HG02870 (cell line): ENCODE measurements around the gene ISL1.

Source experiments
- ATAC-seq: cut with Tn5 transposase; IDR thresholded peaks from one replicate; pipeline ENCODE4 v1.9.1; 2021; ENCODE audit warnings: mild to moderate bottlenecking, moderate library complexity; ENCODE audit not compliant: unreplicated experiment

ISL1 gene

DNA sequence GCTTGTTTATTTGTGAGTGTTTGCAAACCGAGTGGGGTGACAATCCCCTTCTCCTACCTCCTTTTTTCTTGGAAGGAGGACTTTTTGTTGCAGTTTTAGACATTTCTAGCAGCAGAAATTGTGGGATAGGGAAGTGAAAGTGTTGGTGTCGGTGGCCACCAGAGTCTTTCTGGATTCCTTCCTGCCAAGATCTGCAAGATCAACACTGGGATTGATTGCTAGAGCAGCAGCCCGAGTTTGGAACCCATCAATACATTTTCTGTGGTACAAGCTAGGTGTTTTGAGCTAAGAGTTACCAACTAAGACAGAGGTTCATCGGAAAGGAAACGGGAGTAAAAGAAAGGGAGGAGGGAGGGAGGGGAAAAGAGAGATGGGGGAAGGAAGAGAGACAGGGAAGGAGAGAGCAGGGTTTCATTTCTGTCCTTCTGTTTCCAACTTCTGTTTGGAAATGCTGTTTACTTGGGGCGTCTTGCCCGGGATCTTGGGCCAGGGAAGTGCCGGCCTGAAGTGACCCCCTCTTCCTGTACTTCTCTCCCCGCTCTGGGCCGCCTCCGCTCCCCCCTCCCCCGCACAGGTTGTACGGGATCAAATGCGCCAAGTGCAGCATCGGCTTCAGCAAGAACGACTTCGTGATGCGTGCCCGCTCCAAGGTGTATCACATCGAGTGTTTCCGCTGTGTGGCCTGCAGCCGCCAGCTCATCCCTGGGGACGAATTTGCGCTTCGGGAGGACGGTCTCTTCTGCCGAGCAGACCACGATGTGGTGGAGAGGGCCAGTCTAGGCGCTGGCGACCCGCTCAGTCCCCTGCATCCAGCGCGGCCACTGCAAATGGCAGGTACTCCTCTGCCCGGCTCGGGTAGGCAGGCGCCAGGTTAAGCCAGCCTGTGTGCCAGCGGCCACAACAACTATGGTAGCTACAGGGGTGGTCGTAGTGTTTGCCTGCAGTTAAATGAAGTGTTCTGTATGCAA is 4.0 kb downstream of the ISL1 start:
- no peak for ATAC-seq

DNA sequence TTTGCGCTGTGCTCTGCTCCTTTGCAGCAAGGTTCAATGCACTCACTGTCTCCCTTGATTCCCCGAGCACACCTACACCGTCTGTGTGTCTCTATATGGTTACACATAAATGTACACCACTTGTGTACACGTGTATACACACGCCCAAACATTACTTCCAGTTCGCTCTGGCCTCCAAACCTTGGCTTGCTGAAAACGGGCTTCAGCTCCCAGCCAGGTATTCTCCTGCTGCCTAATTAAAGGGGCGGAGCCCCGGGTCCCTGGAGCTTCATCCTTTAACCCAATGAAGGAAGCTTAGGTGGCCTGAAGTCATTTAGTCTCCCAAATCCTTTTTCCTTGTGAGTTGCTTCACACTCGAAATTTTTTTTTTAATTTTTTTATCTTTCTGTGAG is 4.6 kb downstream of the ISL1 start:
- ATAC-seq, result no peak

DNA sequence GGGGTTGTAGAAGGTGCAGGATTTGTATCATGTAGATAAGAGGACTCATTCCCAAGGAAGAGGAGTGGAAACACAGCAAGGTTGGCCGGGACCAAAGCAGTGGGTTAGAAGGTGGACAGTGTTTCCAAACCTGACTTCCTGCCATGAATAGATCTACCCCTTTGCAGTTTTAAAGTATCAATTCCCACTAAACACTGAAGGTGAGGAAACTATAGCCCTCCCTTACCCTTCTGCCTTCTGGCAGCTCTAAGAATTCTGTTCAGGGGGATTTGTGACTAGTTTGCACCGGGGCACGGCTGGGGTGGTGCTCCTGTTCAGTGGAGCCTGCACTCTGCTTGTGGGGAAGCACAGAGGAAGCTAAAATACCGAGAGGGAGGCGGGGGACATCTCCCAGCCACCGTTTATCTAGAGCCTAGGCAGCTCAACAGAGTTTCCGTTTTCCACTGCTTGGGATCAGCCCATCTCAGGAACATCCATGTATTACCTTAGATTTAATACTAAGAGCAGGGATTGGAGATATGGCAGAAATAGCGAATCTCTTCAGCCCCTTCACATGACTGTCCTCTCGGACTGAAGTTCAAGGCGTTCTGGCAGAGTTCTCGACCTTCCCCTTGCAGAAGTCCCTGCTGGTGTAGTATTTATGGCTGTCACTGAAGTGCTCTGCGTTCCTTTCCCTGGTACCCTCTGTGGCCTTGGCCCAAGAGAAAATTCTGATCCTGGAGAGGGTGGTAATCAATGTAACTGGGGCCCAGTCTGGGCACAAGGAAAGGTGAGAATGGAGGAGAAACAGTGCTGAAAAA is 5.4 kb downstream of the ISL1 start:
- ATAC-seq, result no peak

DNA sequence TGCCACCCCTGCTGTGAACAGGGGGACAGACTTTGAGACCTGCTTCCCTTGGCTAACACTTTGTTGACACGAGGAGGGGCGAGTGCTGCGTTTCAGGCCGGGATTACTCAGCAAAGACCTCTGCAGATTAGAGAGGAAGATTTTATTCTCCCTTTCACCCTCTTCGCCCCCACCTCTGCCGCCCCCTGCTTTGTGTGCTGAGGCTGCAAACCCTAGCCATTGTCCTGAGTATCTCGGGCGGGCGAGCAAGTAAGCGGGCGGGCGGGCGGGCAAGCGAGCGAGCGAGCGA is 6.0 kb downstream of the ISL1 start:
- ATAC-seq, result no peak

DNA sequence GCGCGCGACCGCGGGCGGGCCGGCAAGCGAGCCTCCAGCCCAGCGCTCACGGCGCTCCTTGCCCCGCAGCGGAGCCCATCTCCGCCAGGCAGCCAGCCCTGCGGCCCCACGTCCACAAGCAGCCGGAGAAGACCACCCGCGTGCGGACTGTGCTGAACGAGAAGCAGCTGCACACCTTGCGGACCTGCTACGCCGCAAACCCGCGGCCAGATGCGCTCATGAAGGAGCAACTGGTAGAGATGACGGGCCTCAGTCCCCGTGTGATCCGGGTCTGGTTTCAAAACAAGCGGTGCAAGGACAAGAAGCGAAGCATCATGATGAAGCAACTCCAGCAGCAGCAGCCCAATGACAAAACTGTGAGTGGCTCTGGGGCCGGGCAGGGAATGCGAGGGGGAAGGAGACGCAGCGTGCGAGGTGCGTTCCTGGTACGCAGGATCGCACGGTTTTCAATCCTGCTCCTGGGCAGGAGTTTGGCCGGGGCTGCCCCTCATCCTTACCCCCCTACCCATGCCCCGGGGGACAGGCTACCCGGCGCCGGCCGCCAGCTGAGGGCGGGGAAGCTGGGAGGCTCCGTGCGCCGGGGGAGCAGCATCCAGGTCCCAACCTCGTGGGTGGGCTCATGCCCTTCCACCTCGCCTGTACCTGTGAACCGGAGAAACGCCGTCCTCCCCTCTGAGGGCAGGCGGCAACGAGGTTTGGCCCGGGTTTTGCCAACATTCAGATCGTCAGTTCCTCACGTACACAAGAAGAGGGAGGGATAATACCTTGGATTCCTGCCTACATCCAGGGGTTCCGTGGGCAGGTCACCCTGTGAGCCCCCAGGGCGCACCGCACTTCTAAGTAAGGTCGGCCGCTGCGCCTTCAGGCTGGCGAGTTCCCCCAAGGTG is 6.6 kb downstream of the ISL1 start:
- ATAC-seq, result no peak

DNA sequence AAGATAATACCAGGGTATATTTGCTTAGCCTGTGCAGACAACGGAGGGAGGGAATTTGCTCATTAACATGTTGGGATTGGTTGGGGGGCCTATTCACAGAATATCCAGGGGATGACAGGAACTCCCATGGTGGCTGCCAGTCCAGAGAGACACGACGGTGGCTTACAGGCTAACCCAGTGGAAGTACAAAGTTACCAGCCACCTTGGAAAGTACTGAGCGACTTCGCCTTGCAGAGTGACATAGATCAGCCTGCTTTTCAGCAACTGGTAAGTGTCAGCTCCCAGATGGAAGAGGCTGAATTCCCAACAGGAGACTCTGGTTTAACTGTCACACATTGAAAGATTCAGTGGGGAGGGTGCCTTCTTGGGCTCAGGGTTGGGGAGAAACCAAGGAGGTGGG is 7.9 kb downstream of the ISL1 start:
- ATAC-seq, result no peak

DNA sequence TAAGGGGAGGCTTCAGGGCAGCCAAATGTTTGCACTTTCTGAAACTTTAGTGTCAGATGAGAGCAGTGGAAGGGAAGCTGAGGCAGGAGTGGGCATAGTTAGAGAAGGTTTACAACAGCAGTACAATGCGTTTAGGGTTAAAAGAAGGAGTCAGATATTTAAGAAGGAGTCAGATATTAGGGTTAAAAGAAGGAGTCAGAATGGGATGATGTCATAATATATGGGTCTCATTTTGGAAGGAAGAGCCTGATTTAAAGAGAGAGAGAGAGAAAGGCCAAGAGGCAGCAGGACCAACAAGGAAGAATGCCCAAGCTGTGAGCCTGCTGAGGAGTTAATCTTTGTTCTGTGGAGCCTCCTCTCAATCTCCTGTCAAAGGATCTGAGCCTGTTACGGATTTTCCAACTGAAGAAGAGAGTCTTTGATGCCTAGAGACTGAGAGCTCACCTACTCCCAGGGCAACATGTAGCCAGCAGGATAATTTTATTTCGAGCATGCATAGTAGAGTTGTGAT is 9.5 kb downstream of the ISL1 start:
- ATAC-seq, result no peak

DNA sequence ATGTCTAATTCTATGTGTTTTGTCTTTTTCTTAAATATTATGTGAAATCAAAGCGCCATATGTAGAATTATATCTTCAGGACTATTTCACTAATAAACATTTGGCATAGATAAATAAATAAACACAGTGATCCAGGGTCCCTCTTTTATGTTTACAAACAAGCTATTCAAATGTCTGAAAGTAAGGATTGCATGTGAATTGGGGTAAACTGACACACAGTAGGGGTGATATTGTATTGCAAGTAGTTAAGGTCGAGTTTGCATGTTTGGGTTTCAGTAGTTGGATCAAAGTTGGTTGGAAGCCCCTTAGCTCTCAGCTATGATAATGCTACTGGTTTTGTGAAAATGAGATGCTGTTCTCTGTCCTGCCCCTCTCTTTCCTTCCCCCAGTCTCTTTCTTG is 11.4 kb downstream of the ISL1 start:
- ATAC-seq, result no peak

DNA sequence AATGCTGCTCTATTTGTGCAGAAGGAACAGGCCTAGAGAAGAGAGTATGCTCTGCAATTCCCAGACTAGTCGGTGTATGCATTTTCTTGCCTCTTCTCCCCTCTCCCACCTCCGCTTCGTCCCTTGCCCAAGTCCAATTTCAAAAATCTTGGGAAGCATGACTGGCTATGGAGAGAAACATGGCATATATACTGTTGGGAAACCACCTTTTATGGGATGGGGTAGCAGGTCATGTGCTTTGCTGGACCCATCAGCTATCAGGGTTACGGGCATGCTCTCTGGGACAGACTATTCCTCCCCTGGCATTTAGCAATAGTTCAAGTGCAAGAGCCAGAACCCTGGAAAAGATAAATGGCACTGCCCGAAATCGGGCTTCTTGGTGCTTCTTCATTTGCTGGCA is 12.0 kb downstream of the ISL1 start:
- ATAC-seq, result no peak

DNA sequence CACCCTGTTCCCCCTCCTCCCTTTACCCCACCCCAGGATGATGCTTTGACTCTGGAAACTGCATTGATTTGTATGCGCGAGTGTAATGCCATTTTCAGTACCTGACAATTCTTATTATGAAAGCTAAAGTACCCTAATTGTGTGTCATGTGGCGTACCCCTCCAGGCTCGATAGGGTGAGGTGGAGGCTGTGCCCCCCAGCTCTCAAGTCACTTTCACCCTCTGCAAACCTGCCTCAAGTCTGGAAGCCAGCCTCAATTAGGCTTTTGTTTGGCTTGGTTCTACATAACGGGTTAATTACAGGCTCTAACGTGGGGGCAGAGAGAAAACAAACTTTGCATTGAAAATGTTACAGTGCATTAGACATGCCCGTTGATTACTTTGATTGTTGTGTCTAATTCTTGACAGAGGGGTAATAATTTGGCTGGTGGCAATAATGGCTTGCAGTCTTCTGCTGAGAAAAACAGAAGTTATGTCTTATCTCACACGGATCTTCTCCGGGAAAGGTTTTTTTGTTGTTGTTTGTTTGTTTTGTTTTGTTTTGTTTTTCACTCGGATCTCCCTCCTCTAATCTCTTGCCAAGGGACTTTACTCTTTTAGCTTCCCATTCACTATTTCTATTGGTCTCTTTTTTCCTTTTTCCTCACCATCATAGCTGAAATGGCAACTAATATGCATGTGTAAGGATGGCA is 12.6 kb downstream of the ISL1 start:
- no peak for ATAC-seq

DNA sequence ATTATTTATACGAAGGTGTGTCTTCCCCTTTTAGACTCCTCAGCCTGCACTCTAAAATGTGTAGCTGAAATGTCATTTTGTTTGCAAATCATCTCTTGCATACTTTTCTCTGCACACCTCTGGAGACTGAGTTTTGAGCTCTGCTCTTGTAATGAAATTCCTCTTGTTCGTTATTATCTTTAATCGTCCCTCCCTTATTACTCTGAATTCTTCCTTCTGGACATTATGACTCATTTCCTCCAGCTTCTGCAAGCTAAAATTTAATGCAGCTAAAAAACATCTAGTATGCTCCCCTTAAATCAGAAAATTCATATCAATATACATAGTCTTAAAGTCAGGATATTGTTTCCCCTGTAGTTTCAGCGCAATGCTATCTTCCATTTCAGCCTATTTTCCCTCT is 13.5 kb downstream of the ISL1 start:
- no peak for ATAC-seq

DNA sequence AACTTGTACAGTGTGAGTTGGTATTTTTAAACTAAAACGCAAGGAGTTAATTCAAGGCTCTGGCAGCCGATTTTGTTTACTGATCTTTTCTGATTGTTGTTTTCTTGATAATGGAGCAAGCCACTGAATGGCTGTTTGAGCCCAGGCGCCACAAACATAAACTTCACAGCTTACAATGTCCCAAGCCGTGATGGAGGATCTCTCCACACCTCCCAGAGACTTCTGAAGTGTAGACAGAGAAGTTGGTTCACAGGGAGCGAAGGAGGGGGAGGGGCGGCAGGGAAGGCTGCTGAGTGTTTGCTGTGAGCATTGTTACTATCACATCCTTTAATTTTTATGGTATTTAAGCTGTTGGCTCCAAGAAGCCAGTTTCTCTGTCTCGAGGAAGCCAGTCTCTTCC is 14.7 kb downstream of the ISL1 start:
- no peak for ATAC-seq

DNA sequence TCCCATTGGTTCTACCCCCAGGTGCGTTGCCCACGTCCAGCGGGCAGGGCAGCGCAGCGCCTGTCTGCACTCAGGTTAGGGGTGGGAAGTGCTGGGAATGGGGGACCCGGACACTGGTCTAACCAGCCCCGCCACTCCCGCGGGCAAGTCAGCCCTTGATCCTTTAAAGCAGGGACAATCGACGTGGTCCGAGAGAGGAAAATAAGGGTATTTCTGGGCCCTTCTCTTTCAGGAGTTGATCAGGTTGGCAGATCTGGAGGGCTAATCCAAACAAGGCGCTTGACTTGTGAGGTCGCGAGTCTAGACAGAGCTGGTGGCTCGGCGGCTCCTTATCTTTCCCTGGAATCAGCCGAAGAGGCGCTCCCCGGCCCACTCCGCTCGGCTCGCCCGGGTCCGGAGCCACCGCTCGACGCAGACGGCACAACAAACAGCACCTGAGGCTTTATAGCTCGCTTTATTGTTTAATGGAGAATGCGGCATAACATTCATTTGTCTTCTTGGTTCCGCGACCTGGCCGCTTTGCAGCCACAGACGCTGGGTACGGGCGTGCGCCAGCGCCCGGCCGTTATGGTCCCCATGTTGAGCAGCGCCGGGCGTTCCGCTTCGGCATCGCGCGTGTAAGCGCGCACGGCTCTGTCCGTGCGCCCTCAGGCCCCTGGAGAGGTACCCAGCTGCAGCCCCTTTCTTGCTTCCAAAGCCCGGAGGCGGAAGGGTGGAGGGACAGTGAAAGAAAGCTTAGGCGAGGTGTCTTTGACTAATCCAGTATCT is 15.8 kb downstream of the ISL1 start:
- no peak for ATAC-seq

DNA sequence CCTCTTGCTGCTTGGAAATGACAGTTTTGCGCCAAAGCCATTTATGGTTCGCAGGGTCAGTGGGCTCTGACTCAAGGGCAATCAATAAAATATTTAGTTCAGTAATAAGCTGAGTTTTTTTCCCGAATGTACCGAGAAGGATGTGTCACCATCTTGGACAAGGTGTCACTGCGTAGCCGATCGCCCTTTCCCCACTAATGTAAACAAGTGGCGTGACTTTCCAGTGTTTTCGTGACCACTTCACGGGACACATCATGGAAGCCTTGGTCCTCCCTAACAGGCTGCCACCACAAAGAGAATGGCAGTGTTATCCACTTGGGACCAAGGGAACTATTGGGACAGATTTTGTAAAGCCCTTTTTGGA is 16.4 kb downstream of the ISL1 start:
- ATAC-seq, result no peak

DNA sequence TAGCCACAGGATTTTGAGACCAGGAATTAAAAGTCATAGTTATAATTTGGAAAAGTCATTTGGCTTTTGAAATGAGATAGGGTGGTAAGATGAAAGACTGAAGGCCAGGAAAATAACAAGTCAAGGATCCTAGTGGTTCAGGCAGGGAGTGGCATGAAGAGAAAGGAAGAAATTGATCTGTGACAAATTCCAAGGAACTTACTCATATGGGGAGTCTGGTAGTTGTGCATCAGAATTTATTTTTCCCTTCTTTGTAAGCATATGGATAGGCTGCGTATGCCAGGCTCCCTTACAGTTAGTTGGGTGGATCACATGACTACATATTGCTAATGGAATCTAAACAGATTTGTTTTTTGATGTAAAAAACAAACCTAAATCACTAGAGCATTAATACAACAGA is 21.0 kb downstream of the ISL1 start:
- no peak for ATAC-seq

DNA sequence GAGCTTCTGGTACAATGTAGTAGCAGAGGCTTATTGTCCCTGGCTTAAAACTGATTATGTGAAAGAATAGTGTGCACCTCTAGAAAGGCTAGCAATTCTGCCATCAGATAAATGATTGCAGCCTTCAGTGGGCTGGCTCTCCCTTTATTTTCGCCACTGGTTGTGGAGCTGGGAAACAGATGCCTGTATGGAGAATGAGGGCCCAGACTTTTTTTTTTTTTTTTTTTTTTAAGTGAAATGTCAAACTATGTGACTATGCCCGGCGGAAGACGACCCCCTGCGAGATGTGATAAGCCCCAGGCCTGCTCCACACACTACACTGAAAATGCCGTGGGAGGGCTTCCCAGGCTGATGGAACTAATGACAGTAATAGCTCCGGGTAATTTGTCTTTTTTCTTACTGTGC is 28.7 kb downstream of the ISL1 start:
- ATAC-seq, result no peak

DNA sequence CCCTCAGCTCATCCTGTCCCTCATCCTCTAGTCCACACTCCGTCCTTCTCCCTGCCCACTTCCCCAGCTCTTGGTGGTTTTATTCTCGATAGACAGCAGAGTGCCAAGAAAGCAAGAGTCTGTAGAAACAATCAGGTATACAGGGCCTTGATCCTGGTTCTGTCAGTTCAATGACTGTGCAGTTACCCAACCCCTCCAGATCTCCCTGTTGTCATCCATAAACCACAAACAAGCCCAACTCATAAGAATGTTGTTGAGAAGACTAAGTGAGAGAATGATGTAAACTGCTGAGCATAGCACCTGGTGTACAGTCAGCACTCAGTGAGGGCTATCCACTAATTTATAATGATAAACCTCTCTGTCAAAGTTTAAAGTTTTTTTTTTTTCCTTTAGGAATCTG is 31.3 kb downstream of the ISL1 start:
- no peak for ATAC-seq

DNA sequence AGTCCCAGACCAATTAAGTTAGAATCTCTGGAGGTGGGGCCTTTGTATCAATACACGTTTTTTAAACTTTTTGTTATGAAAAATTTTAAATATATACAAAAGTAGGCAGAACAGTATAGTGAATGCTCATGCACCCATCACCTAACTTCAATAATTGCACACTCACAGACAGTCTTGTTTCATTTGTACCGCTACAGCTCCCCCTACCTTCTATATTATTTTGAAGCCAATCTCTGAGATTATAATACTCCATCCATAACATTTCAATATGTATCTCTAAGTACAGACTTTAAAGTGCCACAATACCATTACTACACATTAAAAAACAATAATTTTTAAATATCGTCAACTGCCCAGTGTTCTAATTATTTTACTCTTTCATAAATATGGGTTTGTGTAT is 32.9 kb downstream of the ISL1 start:
- no peak for ATAC-seq

DNA sequence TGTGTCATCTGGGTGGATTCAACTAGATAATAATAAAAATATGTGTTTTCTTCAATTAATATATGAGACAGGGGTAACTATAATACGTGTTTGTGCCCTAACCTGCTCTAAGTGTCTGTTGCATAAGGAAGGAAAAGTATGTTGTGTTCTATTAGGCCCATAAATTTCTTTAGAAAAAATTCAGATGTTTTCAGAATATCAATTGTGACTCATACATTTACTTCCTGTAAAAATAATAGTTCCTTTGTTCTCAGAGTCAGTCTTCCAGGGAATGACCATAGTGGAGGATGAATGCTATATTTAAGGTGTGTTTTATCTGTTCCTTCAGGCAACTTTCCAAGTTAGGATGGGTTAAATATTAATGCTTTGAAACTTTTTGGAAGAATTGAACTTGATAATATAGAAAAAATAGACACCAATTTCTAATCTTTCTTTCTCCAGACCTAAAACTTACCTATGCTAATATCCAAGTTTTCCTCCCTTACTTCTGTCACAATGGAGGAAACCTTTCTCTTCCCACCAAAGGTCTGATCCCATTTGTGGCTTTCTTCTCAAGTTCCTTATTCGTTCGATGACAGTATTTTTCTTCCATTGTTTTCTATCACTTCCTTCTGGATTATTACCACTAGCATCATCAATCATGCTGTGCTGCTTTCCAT is 49.9 kb downstream of the ISL1 start:
- ATAC-seq, result no peak
